Measurements from ENCODE around the gene SFT2D1. TPM values are rescaled to one million over a fixed set of nuclear protein-coding genes. Genes with fewer than 3 reads are reported as not detected.

The SFT2D1 gene
- total RNA-seq, 1 donor from 2014 or later: 20.7 TPM

- no peak for DNase-seq (ENCODE audit: low read depth in 2 of 2)
Measured at GRCh38 chr6:166307082-166308032, 35.0 kb downstream of the SFT2D1 start.

- DNase-seq (ENCODE audit: low read depth in 2 of 2): no peak
Measured at GRCh38 chr6:166306378-166307081, 35.8 kb downstream of the SFT2D1 start.

GRCh38 chr6:166305562-166306117 is 36.7 kb downstream of the SFT2D1 start:
- DNase-seq (ENCODE audit: low read depth in 2 of 2): no peak

DNA sequence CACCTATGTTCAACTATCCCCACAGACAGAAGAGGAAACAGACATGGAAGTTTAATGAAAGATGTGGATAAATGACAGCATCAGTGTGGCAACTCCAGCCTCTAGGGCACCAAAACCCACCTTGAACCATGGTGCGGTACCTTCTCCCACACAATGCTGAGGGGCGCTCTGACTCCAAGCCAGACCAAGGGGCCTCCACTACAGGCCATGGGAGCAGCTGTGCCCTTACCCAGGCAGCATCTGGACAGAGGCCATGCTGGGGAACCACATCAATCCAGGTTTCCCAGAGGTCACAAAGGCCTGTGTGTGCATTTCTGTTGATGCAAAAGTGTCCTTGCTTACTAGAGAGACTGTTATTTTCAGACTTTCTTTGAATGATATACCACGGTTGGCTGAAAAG is 38.2 kb downstream of the SFT2D1 start:
- DNase-seq (ENCODE audit: low read depth in 2 of 2): no peak

DNA sequence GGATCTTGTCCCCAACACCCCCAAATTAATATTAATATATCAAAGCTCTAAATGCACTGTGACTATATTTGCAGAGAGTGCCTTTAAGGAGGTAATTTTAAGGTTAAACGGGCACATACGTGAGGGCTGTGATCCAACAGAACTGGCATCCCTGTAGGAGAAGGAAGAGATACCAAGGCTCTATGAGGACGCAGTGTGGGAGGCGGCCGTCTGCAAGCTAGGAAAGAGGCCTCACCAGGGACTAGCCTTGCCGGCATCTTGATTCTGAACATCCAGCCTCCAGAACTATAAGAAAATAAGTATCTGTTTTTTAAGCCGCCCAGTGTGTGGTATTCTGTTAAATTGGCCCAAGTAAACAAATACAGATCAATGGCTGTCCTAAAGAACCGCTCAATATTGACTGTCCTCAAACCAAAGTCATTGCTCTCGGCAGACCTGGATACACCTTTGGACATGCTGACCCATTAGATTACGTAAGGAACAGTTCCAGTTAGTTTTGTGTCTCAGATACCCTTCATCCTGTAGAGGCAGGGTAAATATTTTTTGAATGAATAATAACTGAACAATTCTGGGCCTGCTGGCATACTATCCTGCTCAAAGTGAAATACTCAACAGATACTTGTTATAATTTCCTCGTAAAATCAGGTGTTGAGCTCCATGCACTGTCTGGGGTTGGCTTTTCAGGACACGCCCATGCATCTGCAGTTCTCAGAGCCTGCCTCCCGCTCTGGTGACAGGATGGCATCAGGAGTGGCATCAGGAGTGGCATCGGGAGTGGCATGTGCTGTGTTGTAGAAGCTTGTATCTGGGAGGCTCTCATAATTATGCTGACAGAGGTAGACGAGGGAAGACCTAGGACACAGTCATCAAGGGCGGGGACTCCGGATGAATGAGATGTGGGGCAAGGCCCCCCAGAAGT is 40.5 kb downstream of the SFT2D1 start:
- no peak for DNase-seq (ENCODE audit: low read depth in 2 of 2)

- DNase-seq (ENCODE audit: low read depth in 2 of 2): no peak
Measured at GRCh38 chr6:166300357-166300987, 41.9 kb downstream of the SFT2D1 start.

- no peak for DNase-seq (ENCODE audit: low read depth in 2 of 2)
Measured at GRCh38 chr6:166297606-166298005, 44.7 kb downstream of the SFT2D1 start.

DNA sequence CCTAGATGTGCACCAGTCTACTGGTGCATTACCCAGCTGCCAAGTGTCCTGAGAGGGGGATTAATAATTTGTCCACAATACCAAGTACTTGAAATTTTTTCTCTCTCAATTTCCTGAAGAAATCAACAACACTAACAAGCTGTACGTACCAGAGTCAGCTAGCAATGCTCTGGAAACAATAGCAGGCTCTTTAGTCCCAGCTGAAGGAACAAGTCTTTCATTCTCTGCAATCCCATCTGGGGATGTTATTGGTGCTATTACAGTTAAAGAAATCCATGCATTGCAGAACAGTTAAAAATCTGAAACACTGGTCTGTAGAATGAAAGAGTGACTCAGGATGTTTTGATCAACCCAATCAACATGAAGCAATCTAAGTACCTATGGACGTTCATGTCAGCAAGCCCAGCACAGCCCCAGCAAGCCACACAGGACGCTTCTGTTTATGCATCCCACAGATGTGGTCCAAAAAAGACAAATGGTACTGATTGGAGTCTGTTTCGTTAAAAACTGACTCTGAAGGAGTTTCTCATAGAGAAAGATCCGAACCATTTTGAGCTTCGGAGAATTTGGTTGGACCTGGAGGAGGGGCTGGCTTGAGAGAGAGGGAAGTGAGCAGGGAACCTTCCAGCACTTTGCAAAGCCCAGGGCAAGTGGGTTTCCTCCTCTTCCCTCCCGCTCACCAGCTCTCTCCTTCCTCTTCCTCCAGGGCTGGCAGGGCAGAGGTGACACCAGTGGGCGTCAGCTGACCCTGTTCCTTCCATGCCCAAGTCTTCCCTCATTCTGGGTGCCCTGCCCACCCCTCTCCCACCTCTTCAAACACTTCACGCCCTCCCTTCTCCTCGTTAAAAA is 46.1 kb downstream of the SFT2D1 start:
- DNase-seq (ENCODE audit: low read depth in 2 of 2): no peak

DNA sequence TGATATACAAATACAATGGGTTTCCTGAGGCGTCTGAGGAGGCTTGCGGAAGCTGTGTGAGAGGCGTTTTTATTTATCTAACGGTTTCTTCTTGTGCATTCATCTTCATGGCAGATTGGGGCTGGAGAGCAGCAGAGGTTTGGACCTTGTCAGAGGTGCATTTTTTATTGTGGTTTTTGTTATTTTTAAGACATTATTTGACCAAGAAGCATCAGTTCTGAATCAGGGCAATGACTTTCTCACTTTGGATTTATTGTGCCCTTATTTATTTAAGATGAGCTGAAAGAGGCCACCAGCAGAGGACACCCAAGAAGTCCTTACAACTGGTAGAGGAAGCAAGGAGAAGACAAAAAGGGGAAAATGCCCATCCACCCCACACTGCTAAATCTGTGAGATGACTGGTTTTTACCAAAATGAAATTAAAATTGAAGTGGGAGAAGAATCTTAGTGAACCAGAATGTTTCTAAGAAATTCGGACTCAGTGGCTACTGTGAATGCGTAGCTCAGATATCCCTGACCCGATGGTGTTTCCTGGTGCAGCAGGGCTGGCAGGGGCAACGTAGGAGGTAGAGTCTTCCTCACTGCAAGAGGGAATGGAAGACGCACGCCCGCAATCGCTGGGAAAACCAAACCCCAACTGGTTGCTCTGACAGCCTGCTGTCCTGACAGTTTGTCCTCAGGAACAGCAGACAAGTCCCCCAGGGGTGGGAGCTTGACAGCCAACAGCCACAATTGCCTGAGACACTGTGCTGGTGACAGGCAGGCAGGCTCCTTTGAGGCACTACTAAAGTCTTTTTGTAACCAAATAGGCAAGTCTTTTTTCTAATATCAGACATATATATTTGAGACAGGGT is 48.4 kb downstream of the SFT2D1 start:
- DNase-seq (ENCODE audit: low read depth in 2 of 2): no peak

DNA sequence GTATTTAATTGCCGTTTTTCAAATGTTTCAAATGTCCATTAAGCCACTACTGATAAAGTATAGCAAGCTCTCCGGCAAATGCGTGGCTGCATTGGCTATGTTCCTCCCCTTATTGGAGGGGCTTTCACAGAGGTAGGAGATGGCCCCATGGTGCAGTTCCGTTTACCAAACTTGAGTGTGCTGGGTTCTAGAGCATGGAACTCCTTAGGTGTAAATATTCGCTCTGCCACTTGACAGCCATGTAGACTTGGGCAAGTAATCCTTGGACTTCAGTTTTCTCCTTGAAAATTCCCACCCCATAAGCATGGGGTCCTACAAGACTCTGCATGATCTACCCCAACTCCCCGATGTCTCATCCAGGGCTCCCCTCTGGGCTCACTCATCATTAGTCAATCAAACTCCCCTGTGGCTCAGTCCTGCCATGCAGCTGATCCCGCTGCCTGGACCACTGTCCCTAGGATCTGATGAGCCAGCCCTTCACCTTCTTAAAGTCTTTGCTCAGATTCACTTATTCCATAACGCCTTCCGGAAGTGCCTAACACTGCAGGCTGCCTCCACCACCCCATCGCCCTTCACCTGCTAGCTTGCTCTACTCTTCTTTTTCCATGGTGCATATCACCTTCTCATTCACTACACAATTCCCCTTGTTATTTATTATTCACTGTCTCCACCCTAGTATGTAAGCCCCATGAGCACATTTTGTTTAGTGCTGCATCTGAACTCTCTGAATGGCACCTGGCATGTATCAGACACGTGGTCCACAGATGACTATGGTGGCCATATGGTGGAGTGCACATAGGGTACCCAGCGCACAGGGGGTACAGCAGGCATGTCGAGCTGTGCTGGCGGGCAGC is 52.9 kb downstream of the SFT2D1 start:
- no peak for DNase-seq (ENCODE audit: low read depth in 2 of 2)

- peak; percentile 70 to 94 for DNase-seq (ENCODE audit: low read depth in 2 of 2)
Measured at GRCh38 chr6:166286839-166287271, 55.5 kb downstream of the SFT2D1 start.

GRCh38 chr6:166285233-166285632 is 57.1 kb downstream of the SFT2D1 start:
- no peak for DNase-seq (ENCODE audit: low read depth in 2 of 2)

DNA sequence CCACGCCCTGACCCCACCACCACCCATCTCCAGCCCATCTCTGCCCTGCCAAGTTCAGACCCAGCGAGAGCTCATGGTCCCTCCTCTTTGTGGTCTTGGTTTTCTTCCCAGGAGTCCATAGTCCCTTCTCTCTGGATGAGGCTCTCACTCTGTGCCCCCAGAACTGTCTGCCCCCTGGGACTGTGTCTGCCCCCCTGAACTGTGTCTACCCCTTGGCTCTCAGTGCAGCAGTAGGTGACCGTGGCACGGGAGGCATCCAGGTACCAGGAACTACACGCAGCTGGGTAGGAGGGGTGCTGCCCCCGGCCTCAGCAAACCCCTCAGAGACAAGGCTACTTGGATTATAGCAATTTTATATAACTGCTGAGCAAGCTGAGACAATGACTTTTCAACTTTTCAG is 57.7 kb downstream of the SFT2D1 start:
- no peak for DNase-seq (ENCODE audit: low read depth in 2 of 2)

GRCh38 chr6:166282394-166283032 is 59.8 kb downstream of the SFT2D1 start:
- no peak for DNase-seq (ENCODE audit: low read depth in 2 of 2)

GRCh38 chr6:166281104-166281503 is 61.2 kb downstream of the SFT2D1 start:
- no peak for DNase-seq (ENCODE audit: low read depth in 2 of 2)

- no peak for DNase-seq (ENCODE audit: low read depth in 2 of 2)
Measured at GRCh38 chr6:166279393-166279679, 63.0 kb downstream of the SFT2D1 start.

GRCh38 chr6:166278579-166279392 is 63.6 kb downstream of the SFT2D1 start:
- no peak for DNase-seq (ENCODE audit: low read depth in 2 of 2)
